ENCODE results near the gene FHOD3.

FHOD3 gene

GRCh38 chr18:36297417-36298125 is at the start of gene FHOD3:
Gene FHOD3, plus strand, starts transcription at chr18:36297713. Its CDS starts 123 bp downstream, at chr18:36297836.
- no peak for DNase-seq (ENCODE audit: low read depth)

- no peak for DNase-seq (ENCODE audit: low read depth)
Observed at GRCh38 chr18:36249392-36249791, 48.1 kb upstream of the FHOD3 start.

GRCh38 chr18:36250827-36251226 is 46.7 kb upstream of the FHOD3 start:
- DNase-seq (ENCODE audit: low read depth), result no peak

- no peak for DNase-seq (ENCODE audit: low read depth)
Observed at GRCh38 chr18:36255072-36255698, 42.3 kb upstream of the FHOD3 start.

- no peak for DNase-seq (ENCODE audit: low read depth)
Observed at GRCh38 chr18:36256094-36256493, 41.4 kb upstream of the FHOD3 start.

GRCh38 chr18:36262971-36263370 is 34.5 kb upstream of the FHOD3 start:
- DNase-seq (ENCODE audit: low read depth), result no peak

GRCh38 chr18:36264283-36264682 is 33.2 kb upstream of the FHOD3 start:
- no peak for DNase-seq (ENCODE audit: low read depth)

GRCh38 chr18:36265015-36265414 is 32.5 kb upstream of the FHOD3 start:
- DNase-seq (ENCODE audit: low read depth), result no peak

GRCh38 chr18:36269157-36269556 is 28.4 kb upstream of the FHOD3 start:
- no peak for DNase-seq (ENCODE audit: low read depth)

GRCh38 chr18:36271153-36271552 is 26.4 kb upstream of the FHOD3 start:
- DNase-seq (ENCODE audit: low read depth), result no peak

GRCh38 chr18:36273347-36273746 is 24.2 kb upstream of the FHOD3 start:
- DNase-seq (ENCODE audit: low read depth), result no peak

- DNase-seq (ENCODE audit: low read depth), result no peak
Observed at GRCh38 chr18:36274083-36274715, 23.3 kb upstream of the FHOD3 start.

- DNase-seq (ENCODE audit: low read depth), result no peak
Observed at GRCh38 chr18:36275561-36275960, 22.0 kb upstream of the FHOD3 start.

GRCh38 chr18:36279001-36279400 is 18.5 kb upstream of the FHOD3 start:
- no peak for DNase-seq (ENCODE audit: low read depth)

GRCh38 chr18:36281936-36282335 is 15.6 kb upstream of the FHOD3 start:
- DNase-seq (ENCODE audit: low read depth), result no peak

GRCh38 chr18:36283448-36283847 is 14.1 kb upstream of the FHOD3 start:
- no peak for DNase-seq (ENCODE audit: low read depth)

GRCh38 chr18:36284268-36284667 is 13.2 kb upstream of the FHOD3 start:
- no peak for DNase-seq (ENCODE audit: low read depth)

GRCh38 chr18:36284671-36285295 is 12.7 kb upstream of the FHOD3 start:
- DNase-seq (ENCODE audit: low read depth), result peak; percentile 29

GRCh38 chr18:36287653-36288052 is 9.9 kb upstream of the FHOD3 start:
- DNase-seq (ENCODE audit: low read depth), result no peak

GRCh38 chr18:36288689-36289088 is 8.8 kb upstream of the FHOD3 start:
- DNase-seq (ENCODE audit: low read depth), result no peak

GRCh38 chr18:36294031-36294430 is 3.5 kb upstream of the FHOD3 start:
- DNase-seq (ENCODE audit: low read depth), result no peak

- DNase-seq (ENCODE audit: low read depth), result no peak
Observed at GRCh38 chr18:36295214-36295613, 2.3 kb upstream of the FHOD3 start.

GRCh38 chr18:36295880-36296301 is 1.6 kb upstream of the FHOD3 start:
- DNase-seq (ENCODE audit: low read depth), result no peak
